NCI-H2029 treated with DMSO at 0.1 percent for 48 hours (cell line): Measurements from ENCODE around the gene RAB40C.
A peak's percentile ranks its signal among the peaks of the same experiment; 100 is the strongest.
"Not testable (repeated sequence)": the region's sequence is repeated elsewhere in the genome, so short reads cannot be mapped to it uniquely, and the experiment has no call there.

Source experiments
- DNase-seq: peaks from one replicate; lab custom pipeline; 2025; lab: John Stamatoyannopoulos, UW

RAB40C gene

DNA sequence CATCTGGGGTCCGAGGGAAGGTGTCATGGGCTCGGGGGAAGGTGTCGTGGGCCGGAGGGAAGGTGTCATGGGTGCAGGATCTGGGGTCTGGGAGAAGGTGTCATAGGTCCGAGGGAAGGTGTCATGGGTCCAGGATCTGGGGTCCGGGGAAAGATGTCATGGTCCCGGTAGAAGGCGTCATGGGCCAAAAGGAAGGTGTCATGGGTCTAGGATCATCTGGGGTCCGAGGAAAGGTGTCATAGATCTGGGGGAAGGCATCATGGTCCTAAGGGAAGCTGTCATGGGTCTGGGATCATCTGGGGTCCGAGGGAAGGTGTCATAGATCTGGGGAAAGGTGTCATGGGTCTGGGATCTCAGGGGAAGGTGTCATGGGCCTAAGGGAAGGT, 942 bp downstream of the RAB40C start:
- DNase-seq = no peak

DNA sequence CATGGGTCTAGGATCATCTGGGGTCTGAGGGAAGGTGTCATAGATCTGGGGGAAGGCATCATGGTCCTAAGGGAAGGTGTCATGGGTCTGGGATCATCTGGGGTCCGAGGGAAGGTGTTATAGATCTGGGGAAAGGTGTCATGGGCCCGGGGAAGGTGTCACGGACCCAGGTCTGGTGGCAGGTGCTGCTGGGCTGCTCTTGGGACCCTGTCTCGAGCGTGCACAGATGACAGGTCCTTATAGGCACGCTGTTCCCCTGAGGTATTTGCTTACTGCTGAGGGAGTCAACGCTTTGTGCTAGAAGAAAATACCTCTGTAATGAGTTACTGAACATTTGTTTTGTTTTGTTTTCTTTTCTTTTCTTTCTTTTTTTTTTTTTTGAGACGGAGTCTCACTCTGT, 1.4 kb downstream of the RAB40C start:
- no peak for DNase-seq

DNA sequence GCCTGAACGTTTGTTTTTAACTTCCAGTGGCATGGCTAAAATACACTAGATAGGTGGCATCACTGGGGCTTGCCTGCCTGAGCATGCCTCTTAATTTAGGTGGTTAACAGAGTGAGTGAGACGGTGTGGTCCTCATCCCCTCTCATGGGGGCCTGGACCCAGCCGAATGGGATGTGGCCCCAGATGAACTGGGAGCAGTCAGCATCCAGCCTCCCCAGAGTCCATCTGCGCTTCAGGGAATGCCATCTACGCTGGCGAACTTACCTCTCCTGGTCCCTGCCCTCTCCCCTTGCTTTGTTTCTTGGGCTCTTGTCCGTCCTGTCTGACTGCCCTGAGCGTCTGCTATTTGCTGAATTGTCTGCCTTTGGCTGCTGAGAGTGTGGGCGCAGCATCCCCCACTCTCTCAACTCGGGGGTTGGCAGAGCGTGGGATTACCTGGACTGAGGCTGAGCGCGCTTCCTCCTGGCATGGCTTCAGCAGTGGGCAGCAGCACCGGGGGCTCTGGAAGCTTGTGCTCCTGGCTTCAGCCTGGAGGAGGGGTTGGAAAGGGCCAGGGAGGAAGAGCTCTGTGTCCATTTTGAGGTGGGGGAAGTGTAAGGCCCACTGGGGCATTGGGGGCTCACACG, 2.1 kb downstream of the RAB40C start:
- no peak for DNase-seq

GRCh38 chr16:592518-593306, 2.8 kb downstream of the RAB40C start:
- DNase-seq = peak; percentile 57

GRCh38 chr16:593406-593805, 3.5 kb downstream of the RAB40C start:
- DNase-seq = peak; percentile 85

GRCh38 chr16:593807-594206, 3.9 kb downstream of the RAB40C start:
- DNase-seq = no peak

DNA sequence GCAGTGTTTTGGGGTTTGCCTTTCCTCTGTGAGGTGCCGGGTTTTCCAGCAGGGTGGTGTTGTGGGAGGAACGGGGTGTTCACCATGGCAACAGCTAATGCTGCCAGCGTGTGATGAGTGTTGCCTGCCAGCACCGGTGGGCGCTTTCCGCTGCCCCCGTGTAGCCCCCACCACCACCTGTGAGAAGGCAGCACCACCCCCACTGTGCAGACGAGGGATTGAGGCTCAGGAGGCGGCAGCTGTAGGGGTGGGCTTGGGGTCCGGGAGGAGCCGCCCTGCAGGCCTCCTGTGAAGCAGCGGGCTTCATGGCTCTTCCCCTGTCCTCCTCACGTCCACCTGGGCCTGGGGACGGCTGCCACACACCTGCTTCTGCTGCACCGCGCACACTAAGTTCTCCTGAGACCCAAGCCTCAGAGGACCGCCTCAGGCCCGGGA, 5.2 kb downstream of the RAB40C start:
- no peak for DNase-seq

DNA sequence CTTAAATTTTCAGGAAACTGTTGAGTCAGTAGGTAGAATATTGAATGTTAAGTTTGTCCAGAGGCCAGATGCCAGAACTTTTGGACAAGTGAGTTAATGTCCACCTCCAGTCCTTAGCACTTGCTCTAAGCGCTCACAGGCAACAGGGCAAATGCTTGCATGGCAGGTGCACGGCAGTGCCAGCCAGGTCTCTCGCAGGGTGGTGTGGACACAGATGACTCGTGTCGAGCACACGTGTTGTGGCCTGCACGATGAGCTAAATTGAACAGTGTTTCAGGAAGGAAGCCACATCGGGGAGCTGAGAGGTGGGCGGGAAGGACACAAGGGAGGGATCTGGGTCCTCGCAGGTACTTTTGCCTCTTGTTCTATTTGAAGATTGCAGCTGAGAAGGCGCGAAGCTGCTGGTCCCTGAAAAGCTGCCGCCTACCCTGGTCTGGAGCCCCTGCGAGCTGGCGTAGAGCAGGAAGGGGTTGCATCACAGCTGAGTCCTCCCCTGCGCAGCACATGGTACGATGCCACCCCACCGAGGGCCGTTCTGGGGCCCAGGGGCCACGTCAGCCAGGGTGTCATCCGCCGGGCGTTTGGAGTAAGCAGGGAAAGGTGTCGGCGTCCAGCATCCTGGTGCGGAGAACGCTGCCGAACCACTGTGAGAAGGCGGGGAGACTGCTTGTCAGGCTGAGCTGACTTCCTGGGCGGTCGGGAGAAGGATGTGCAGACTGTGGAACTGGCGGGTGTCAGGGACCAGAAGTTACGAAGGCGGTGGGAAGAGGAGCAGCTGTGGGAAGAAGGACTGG, 6.3 kb downstream of the RAB40C start:
- DNase-seq = no peak

- no peak for DNase-seq
Observed at GRCh38 chr16:596736-597060, 6.8 kb downstream of the RAB40C start.

DNA sequence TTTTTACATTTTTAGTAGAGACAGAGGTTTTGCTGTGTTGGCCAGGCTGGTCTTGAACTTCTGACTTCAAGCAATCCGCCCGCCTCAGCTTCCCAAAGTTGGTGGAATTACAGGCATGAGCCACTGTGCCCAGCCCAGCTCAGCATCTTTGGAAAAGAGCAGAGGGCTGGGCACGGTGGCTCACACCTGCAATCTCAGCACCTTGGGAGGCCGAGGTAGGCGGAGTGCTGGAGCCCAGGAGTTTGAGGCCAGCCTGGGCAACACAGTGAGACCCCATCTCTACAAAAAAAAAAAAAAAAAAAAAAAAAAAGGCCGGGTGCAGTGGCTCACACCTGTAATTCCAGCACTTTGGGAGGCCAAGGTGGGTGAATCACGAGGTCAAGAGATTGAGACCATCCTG, 7.8 kb downstream of the RAB40C start:
- DNase-seq = not testable (repeated sequence)

GRCh38 chr16:598823-599739, 9.2 kb downstream of the RAB40C start:
- DNase-seq = no peak

DNA sequence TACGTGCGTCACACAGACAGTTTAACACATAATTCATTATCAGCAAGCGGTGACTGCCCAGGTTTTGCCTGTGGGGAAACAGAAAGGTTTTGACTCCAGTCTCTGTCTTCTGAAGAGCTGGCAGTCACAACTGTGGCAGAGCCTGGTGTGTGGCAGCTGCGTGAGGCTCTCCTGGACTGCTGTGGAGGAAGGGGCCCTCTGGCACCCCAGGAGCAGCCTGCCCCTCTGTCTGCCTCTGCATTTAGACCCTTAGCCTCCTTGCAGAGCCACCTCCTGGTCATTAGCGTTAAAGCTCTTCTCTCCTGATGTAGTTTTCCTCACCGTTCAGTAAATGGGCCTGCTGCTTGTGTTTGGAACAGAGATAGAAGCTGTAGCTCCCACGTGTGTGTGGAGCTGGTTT, 10.9 kb downstream of the RAB40C start:
- DNase-seq = no peak

GRCh38 chr16:603933-604332, 14.1 kb downstream of the RAB40C start:
- DNase-seq = no peak

- no peak for DNase-seq
Observed at GRCh38 chr16:606656-607307, 16.9 kb downstream of the RAB40C start.

GRCh38 chr16:608019-608418, 18.2 kb downstream of the RAB40C start:
- DNase-seq = no peak

- no peak for DNase-seq
Observed at GRCh38 chr16:609316-609715, 19.4 kb downstream of the RAB40C start.

DNA sequence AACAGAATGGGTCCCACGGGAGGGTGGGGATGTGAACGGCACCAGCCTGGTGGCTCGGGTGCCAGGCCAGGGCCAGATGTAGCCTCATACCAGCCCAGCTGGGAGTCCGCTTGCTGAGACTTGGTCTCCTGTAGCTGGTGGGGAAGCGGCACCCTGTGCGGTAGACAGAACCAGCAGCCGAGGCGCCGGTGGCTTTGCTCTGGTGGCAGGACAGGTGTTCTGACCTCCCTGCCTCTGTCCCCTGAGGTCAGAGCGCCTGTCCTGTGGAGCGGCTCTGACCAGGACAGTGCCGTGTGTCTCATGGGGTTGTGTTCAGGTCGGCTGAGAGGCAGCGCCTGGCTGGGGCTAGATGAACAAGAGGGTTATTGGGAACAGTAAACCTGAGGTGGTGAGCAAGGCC, 20.1 kb downstream of the RAB40C start:
- no peak for DNase-seq

GRCh38 chr16:610513-611381, 20.9 kb downstream of the RAB40C start:
- DNase-seq = no peak

DNA sequence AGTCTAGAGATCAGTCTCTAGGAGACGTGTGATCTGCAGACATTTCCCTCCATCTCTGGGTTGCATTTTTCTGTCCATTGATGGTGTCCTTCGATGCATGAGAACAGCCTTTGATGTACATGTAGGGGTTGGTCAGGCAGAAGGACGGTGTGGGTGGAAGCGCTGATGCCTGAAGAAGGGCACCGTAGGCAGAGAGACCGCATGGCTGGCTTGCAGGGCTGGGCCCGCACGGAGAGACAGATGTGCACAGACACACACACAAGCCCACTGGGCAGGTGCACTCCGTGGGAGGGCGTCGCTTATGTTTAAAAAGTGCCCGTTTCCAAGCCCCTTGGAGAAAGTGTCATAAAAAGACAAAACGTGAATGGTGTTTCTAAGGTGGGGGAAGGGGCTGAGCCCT, 25.3 kb downstream of the RAB40C start:
- DNase-seq = no peak
